LNCaP clone FGC (cell line): ENCODE data around the gene SLC49A4.

Source experiments
- DNase-seq: peaks from one replicate; pipeline ENCODE4 v3.0.0-alpha.2; 2011; ENCODE audit warnings: low read depth
- H3K4me3 ChIP-seq: 2 replicates; pipeline ENCODE4 v1.5.1; 2011; ENCODE audit warnings: mild to moderate bottlenecking, low read depth, low read length, control low read depth
- CTCF ChIP-seq: IDR thresholded peaks from 2 replicates; pipeline ENCODE4 v1.5.1; 2012; ENCODE audit warnings: mild to moderate bottlenecking; ENCODE audit not compliant: control insufficient read depth, insufficient read depth; ENCODE audit errors: extremely low read depth

SLC49A4 gene

GRCh38 chr3:122774564-122774963 lies 20.3 kb upstream of the SLC49A4 start:
- H3K4me3 ChIP-seq, result no peak overlapping the region
- DNase-seq, result no peak
- TF ChIP-seq CTCF, result no peak

- TF ChIP-seq CTCF, result no peak
- H3K4me3 ChIP-seq, result peak overlapping the region; percentile 17; the same call in 1 of the 2 replicates
- DNase-seq, result peak; percentile 58
Measured at GRCh38 chr3:122776675-122777468, 18.0 kb upstream of the SLC49A4 start.

- DNase-seq, result peak; percentile 21
- no peak for TF ChIP-seq CTCF
- H3K4me3 ChIP-seq, result peak overlapping the region; percentile 17; the same call in 1 of the 2 replicates
Measured at GRCh38 chr3:122777563-122777962, 17.3 kb upstream of the SLC49A4 start.

- no peak for DNase-seq
- no peak for TF ChIP-seq CTCF
- H3K4me3 ChIP-seq, result no peak overlapping the region
Measured at GRCh38 chr3:122782804-122783203, 12.1 kb upstream of the SLC49A4 start.

GRCh38 chr3:122784436-122784835 lies 10.4 kb upstream of the SLC49A4 start:
- no peak overlapping the region for H3K4me3 ChIP-seq
- no peak for DNase-seq
- TF ChIP-seq CTCF, result no peak

- TF ChIP-seq CTCF, result no peak
- no peak overlapping the region for H3K4me3 ChIP-seq
- no peak for DNase-seq
Measured at GRCh38 chr3:122785231-122785630, 9.6 kb upstream of the SLC49A4 start.

GRCh38 chr3:122786066-122786465 lies 8.8 kb upstream of the SLC49A4 start:
- TF ChIP-seq CTCF, result no peak
- DNase-seq, result no peak

More at GRCh38 chr3:122786066-122786465, 8.8 kb upstream of the SLC49A4 start:
- no peak overlapping the region for H3K4me3 ChIP-seq
